Endothelial cell of umbilical vein (primary cell): ENCODE measurements around the gene FAM200A. TPM values are rescaled to one million over a fixed set of nuclear protein-coding genes. Genes with fewer than 3 reads are reported as not detected.
A peak's percentile ranks its signal among the peaks of the same experiment; 100 is the strongest.
"Not testable (repeated sequence)": the region's sequence is repeated elsewhere in the genome, so short reads cannot be mapped to it uniquely, and the experiment has no call there.

ENCODE experiments used
- BruUV-seq: library from RNA; stranded (reverse); fragments of 400-500 nt; replicated peaks from 2 replicates; lab custom pipeline; 2021; lab: Mats Ljungman, UMichigan
- CTCF ChIA-PET: fragments of 300-600, 350-600 bp; sonication (Branson Sonifier 250); formaldehyde crosslinking; loops from one replicate; lab custom pipeline; 2021; ENCODE audit warnings: antibody characterized with exemption, inconsistent platforms; lab: Charles Lee
- POLR2A ChIA-PET: fragments of 300-600, 350-600 bp; sonication (Branson Sonifier 250); formaldehyde crosslinking; loops from one replicate; lab custom pipeline; 2021; ENCODE audit warnings: antibody characterized with exemption, inconsistent platforms; lab: Charles Lee
- DNase-seq: peaks from one replicate; pipeline ENCODE4 v3.0.0-alpha.2; 2011; ENCODE audit warnings: low read depth, low spot score
- FAIRE-seq: peaks from 2 replicates; lab custom pipeline; 2011; peaks lifted over from hg19 to GRCh38; lab: Jason Lieb, UNC
- H2AFZ ChIP-seq: 2 replicates; pipeline ENCODE4 v1.6.0; 2012; ENCODE audit warnings: low read depth, low read length, control low read depth, inconsistent platforms
- H3K27ac ChIP-seq: 2 replicates; pipeline ENCODE4 v1.5.1; 2011; ENCODE audit warnings: low read depth, mild to moderate bottlenecking, control low read depth, low read length, moderate library complexity; ENCODE audit not compliant: insufficient read depth
- H3K27me3 ChIP-seq, 2 experiments: 2 replicates each; pipeline versions ENCODE4 v1.6.0 to v1.6.1; 2011; ENCODE audit warnings: low read length in 2 of 2, mixed read lengths in 1 of 2; ENCODE audit not compliant: control insufficient read depth in 2 of 2, insufficient read depth in 2 of 2
- H3K36me3 ChIP-seq, 2 experiments: 2 replicates in 1 of 2; 3 replicates in 1 of 2; pipeline ENCODE4 v1.5.1; 2011; ENCODE audit warnings: low read length in 2 of 2, mild to moderate bottlenecking in 1 of 2, moderate library complexity in 1 of 2; ENCODE audit not compliant: control insufficient read depth in 2 of 2, insufficient read depth in 2 of 2; ENCODE audit errors: extremely low read depth in 1 of 2
- H3K4me1 ChIP-seq: 3 replicates; pipeline ENCODE4 v1.5.1; 2011; ENCODE audit warnings: mild to moderate bottlenecking, low read length; ENCODE audit not compliant: control insufficient read depth, insufficient read depth; ENCODE audit errors: extremely low read depth
- H3K4me2 ChIP-seq: 2 replicates; pipeline ENCODE4 v1.6.1; 2011; ENCODE audit warnings: low read length, control low read depth, mixed read lengths; ENCODE audit not compliant: insufficient read depth
- H3K4me3 ChIP-seq, 3 experiments: fragments of 200-600 bp in 1 of 3; sonication (generic), shearing (Covaris generic) in 1 of 3; replicated peaks in 1 of 3; 2 replicates each; pipeline ENCODE4 v1.5.1; 2011 to 2016; ENCODE audit warnings: control low read depth in 3 of 3, low read length in 3 of 3, mild to moderate bottlenecking in 2 of 3, inconsistent platforms in 1 of 3, low read depth in 1 of 3, moderate library complexity in 1 of 3; ENCODE audit not compliant: insufficient read depth in 1 of 3
- H3K79me2 ChIP-seq: 2 replicates; pipeline ENCODE4 v1.6.0; 2012; ENCODE audit warnings: low read length, inconsistent platforms; ENCODE audit not compliant: control insufficient read depth, insufficient read depth
- H3K9ac ChIP-seq: replicated peaks from 2 replicates; pipeline ENCODE3; 2011; ENCODE audit warnings: low read length, control low read depth; ENCODE audit not compliant: insufficient read depth; ENCODE audit errors: extremely low read depth
- H3K9me1 ChIP-seq: replicated peaks from 3 replicates; pipeline ENCODE4 v1.6.0; 2011; ENCODE audit warnings: mild to moderate bottlenecking, low read length; ENCODE audit not compliant: control insufficient read depth, insufficient read depth; ENCODE audit errors: extremely low read depth
- H3K9me3 ChIP-seq: replicated peaks from 2 replicates; pipeline ENCODE4 v1.5.1; 2012; ENCODE audit warnings: low read length, inconsistent platforms; ENCODE audit not compliant: control insufficient read depth, insufficient read depth
- H4K20me1 ChIP-seq: replicated peaks from 2 replicates; pipeline ENCODE3; 2011; ENCODE audit warnings: mild to moderate bottlenecking, low read length; ENCODE audit not compliant: control insufficient read depth, insufficient read depth; ENCODE audit errors: extremely low read depth
- CTCF ChIP-seq, 2 donors: IDR thresholded peaks; 1 replicate in 1 of 2; 2 replicates in 1 of 2; pipeline ENCODE4 v1.5.1; 2011; ENCODE audit warnings: low read length in 2 of 2, mild to moderate bottlenecking in 2 of 2, moderate library complexity in 2 of 2, control low read depth in 1 of 2, inconsistent platforms in 1 of 2, low read depth in 1 of 2; ENCODE audit not compliant: insufficient read depth in 1 of 2; ENCODE audit errors: extremely low read depth in 1 of 2
- EZH2 ChIP-seq: IDR thresholded peaks from 2 replicates; pipeline ENCODE4 v1.6.1; 2012; ENCODE audit warnings: borderline replicate concordance, low read depth, mild to moderate bottlenecking, moderate library complexity, low read length, inconsistent platforms; ENCODE audit not compliant: severe bottlenecking
- FOS ChIP-seq: IDR thresholded peaks from 2 replicates; pipeline ENCODE4 v1.6.1; 2011; ENCODE audit warnings: mild to moderate bottlenecking, low read length, moderate library complexity, borderline replicate concordance; ENCODE audit not compliant: insufficient read depth
- GATA2 ChIP-seq: IDR thresholded peaks from 2 replicates; pipeline ENCODE4 v1.7.0; 2011; ENCODE audit warnings: low read depth, mild to moderate bottlenecking, moderate library complexity, mixed read lengths, low read length; ENCODE audit not compliant: insufficient read length, insufficient read depth
- JUN ChIP-seq: IDR thresholded peaks from 2 replicates; pipeline ENCODE4 v1.6.1; 2011; ENCODE audit warnings: borderline replicate concordance, low read depth; ENCODE audit not compliant: insufficient read length, insufficient read depth
- MAX ChIP-seq: IDR thresholded peaks from 2 replicates; pipeline ENCODE4 v1.6.1; 2011; ENCODE audit not compliant: insufficient read depth, insufficient read length
- MYC ChIP-seq: IDR thresholded peaks from one replicate; pipeline ENCODE4 v1.6.1; 2011; ENCODE audit warnings: mild to moderate bottlenecking, low read depth, low read length
- POLR2A ChIP-seq: IDR thresholded peaks from 2 replicates; pipeline ENCODE4 v1.6.1; 2012; ENCODE audit warnings: low read depth, mild to moderate bottlenecking, control low read depth, low read length
- POLR2AphosphoS5 ChIP-seq: IDR thresholded peaks from 2 replicates; pipeline ENCODE4 v1.6.1; 2012; ENCODE audit warnings: low read depth, mild to moderate bottlenecking, control low read depth, low read length, moderate library complexity; ENCODE audit not compliant: insufficient read depth
- dilution Hi-C: fragments of 300-500 bp; cut with MboI; formaldehyde crosslinking; loops from one replicate; pipeline ENCODE4 v1.15.0; 2019; ENCODE audit warnings: low sequenced_read_pairs; ENCODE audit not compliant: extremely low pct_ligation_motif_present
- intact Hi-C: fragments of 100-400 bp; cut with micrococcal nuclease; formaldehyde crosslinking; loops from one replicate; pipeline ENCODE4 v1.10.0; 2022
- polyA plus RNA-seq, 4 experiments: library from polyadenylated mRNA; depleted of rRNA in 3 of 4; stranded (reverse) in 3 of 4; unstranded in 1 of 4; fragments of >200 nt; gene quantifications; 2 replicates each; pipeline versions ENCODE4 v1.2.1 to v1.2.3, GENCODE V29; 2011 to 2012; ENCODE audit warnings: missing spikeins in 1 of 4
- total RNA-seq: library from RNA; stranded (reverse); gene quantifications from 2 replicates; pipeline ENCODE4 v1.2.3, GENCODE V29; 2021

FAM200A gene
- total and polyA plus RNA-seq, 2 donors (not counting 3 experiments of a cell fraction or from before 2014, with no cell fraction given): 2.1 to 3.6 TPM

GRCh38 chr7:99551334-99551733 is 580 bp downstream of the FAM200A start:
- dilution Hi-C loops (no loop called here), intact Hi-C loops (no loop called here)
- DNase-seq (peak; percentile 28), FAIRE-seq (no peak)
- TF ChIP-seq EZH2 (no peak), MYC (no peak), CTCF (IDR thresholded peaks at IDR 0.05; ENCODE audit: extremely low read depth in 1 of 2, insufficient read depth in 1 of 2, low read depth in 1 of 2, low read length in 2 of 2) (no peak), FOS (no peak), POLR2AphosphoS5 (no peak), MAX (no peak), POLR2A (no peak), GATA2 (no peak), JUN (no peak)
- H2AFZ ChIP-seq: peak overlapping the region; percentile 91
- peaks cover 10% of the 10 kb centered on the region for H3K4me1 ChIP-seq
- POLR2A ChIA-PET: interaction anchor here (1.5 kb wide), 1 partner anchor 47 kb away, joined by 4 read pairs; the partner anchor contains the start of gene ZKSCAN5
- CTCF ChIA-PET: no interaction called here
- no peaks in the 10 kb centered on the region for H3K9me1 ChIP-seq
- no peaks in the 10 kb centered on the region for H3K9me3 ChIP-seq
- H4K20me1 ChIP-seq: no peaks in the 10 kb centered on the region
- H3K27ac ChIP-seq: peak overlapping the region; percentile 91
- peaks cover 2% of the 10 kb centered on the region for H3K79me2 ChIP-seq
- peak overlapping the region; percentile 87 for H3K9ac ChIP-seq
- H3K4me2 ChIP-seq: peak overlapping the region; percentile 96
- no peaks in the 10 kb centered on the region for H3K27me3 ChIP-seq
- no peaks in the 10 kb centered on the region for H3K36me3 ChIP-seq
- peak overlapping the region; percentile 81 to 93 (median 92) for H3K4me3 ChIP-seq
- no TSS peak for BruUV-seq

- CTCF ChIA-PET, FAIRE-seq, H3K36me3 ChIP-seq, H3K4me1 ChIP-seq, H3K9me3 ChIP-seq, intact Hi-C loops, H3K79me2 ChIP-seq, H3K27ac ChIP-seq, H2AFZ ChIP-seq, dilution Hi-C loops, H4K20me1 ChIP-seq, H3K9me1 ChIP-seq, H3K4me2 ChIP-seq, H3K9ac ChIP-seq, BruUV-seq, DNase-seq, POLR2A ChIA-PET, H3K4me3 ChIP-seq, H3K27me3 ChIP-seq: not testable (repeated sequence)
Measured at GRCh38 chr7:99549545-99549944, 2.4 kb downstream of the FAM200A start.

GRCh38 chr7:99545308-99545707 is 6.6 kb downstream of the FAM200A start:
- dilution Hi-C loops, H3K27me3 ChIP-seq, FAIRE-seq, H3K9me1 ChIP-seq, H3K9ac ChIP-seq, H3K79me2 ChIP-seq, DNase-seq, H3K36me3 ChIP-seq, POLR2A ChIA-PET, CTCF ChIA-PET, H3K4me3 ChIP-seq, H2AFZ ChIP-seq, H3K27ac ChIP-seq, H3K9me3 ChIP-seq, H3K4me1 ChIP-seq, H4K20me1 ChIP-seq, H3K4me2 ChIP-seq, BruUV-seq, intact Hi-C loops: not testable (repeated sequence)
